Kidney (tissue), 14 donors: ENCODE measurements around the gene PDGFD. TPM values are rescaled to one million over a fixed set of nuclear protein-coding genes. Genes with fewer than 3 reads are reported as not detected.

Source experiments
- DNase-seq, 5 donors: peaks; one replicate each; pipeline ENCODE4 v3.0.0-alpha.2; 2013 to 2020
- FAIRE-seq: peaks from 2 replicates; lab custom pipeline; 2012; peaks lifted over from hg19 to GRCh38; lab: Jason Lieb, UNC
- H3K27ac ChIP-seq, 2 donors: one replicate each; pipeline ENCODE4 v1.7.0; 2013; ENCODE audit warnings: low read depth in 2 of 2, low read length in 2 of 2, inconsistent platforms in 1 of 2
- H3K27me3 ChIP-seq: one replicate; pipeline ENCODE4 v1.7.1; 2013; ENCODE audit warnings: low read length, inconsistent platforms; ENCODE audit not compliant: control insufficient read depth, insufficient read depth
- H3K36me3 ChIP-seq, 3 donors: one replicate each; pipeline versions ENCODE4 v1.7.0 to v1.7.1; 2013; ENCODE audit warnings: low read length in 3 of 3, control low read depth in 1 of 3, inconsistent platforms in 1 of 3; ENCODE audit not compliant: insufficient read depth in 3 of 3, control insufficient read depth in 2 of 3
- H3K4me1 ChIP-seq, 3 donors: one replicate each; pipeline versions ENCODE4 v1.7.0 to v1.7.1; 2013; ENCODE audit warnings: low read length in 3 of 3, inconsistent platforms in 1 of 3, low read depth in 1 of 3; ENCODE audit not compliant: control insufficient read depth in 2 of 3, insufficient read depth in 2 of 3
- H3K4me3 ChIP-seq, 3 donors: one replicate each; pipeline versions ENCODE4 v1.7.0 to v1.8.1; 2013; ENCODE audit warnings: low read length in 3 of 3, control low read depth in 1 of 3, inconsistent platforms in 1 of 3
- H3K9ac ChIP-seq, 3 donors: one replicate each; pipeline versions ENCODE4 v1.7.0 to v1.7.1; 2013; ENCODE audit warnings: low read length in 3 of 3, control low read depth in 1 of 3, inconsistent platforms in 1 of 3
- H3K9me3 ChIP-seq, 3 donors: one replicate each; pipeline versions ENCODE4 v1.7.0 to v1.7.1; 2013; ENCODE audit warnings: low read length in 3 of 3, control low read depth in 1 of 3, inconsistent platforms in 1 of 3; ENCODE audit not compliant: control insufficient read depth in 2 of 3, insufficient read depth in 1 of 3
- CTCF ChIP-seq: IDR thresholded peaks from 3 replicates; pipeline ENCODE4 v1.5.1; 2012; ENCODE audit warnings: mild to moderate bottlenecking, moderate library complexity, borderline replicate concordance; ENCODE audit not compliant: insufficient read depth; ENCODE audit errors: extremely low read depth
- intact Hi-C: fragments of 100-400 bp; cut with DNase I; formaldehyde crosslinking; loops from one replicate; pipeline ENCODE4 v1.11.1; 2022
- polyA plus RNA-seq: library from polyadenylated mRNA; stranded (reverse); fragments of 350-450 nt; fragmentation: Illumina TruSeq; extraction: RNeasy Lipid Tissue Mini Kit (QIAGEN cat#74804); gene quantifications from one replicate; pipeline ENCODE4 v1.2.3, GENCODE V29; 2014; ENCODE audit warnings: low read depth, low replicate concordance; ENCODE audit not compliant: insufficient read depth
- total RNA-seq: library from RNA; stranded (reverse); fragmentation: NEBNext Ultra II Directional; extraction: Animal tissue kit (Norgen Biotek cat#: 25700); gene quantifications from one replicate; pipeline ENCODE4 v1.2.1, GENCODE V29; 2021
- donor health status: control.
- donor health status: control.
- donor health status: control.
- donor health status: control.
- donor health status: control.
- donor health status: DM: yes; HTN: yes; CAD: no.
- donor health status: Normal renal cell carcinoma (clear cell type).

The PDGFD gene
- total and polyA plus RNA-seq, 2 donors from 2014 or later, result 5.3 to 12.2 TPM

- H3K36me3 ChIP-seq, result no peaks in the 10 kb centered on the region
- intact Hi-C loops, result no loop called here
- TF ChIP-seq CTCF, result no peak
- no peak for FAIRE-seq
- no peaks in the 10 kb centered on the region for H3K4me1 ChIP-seq
- DNase-seq, result no peak
- no peaks in the 10 kb centered on the region for H3K27me3 ChIP-seq
- no peak overlapping the region for H3K4me3 ChIP-seq
- H3K9me3 ChIP-seq, result no peaks in the 10 kb centered on the region
- H3K9ac ChIP-seq, result no peak overlapping the region
- no peak overlapping the region for H3K27ac ChIP-seq
Observed at GRCh38 chr11:103949781-103950180, 214.2 kb downstream of the PDGFD start.

- no peak for FAIRE-seq
- Histone ChIP-seq H3K9me3 (no peaks in the 10 kb centered on the region), H3K4me3 (no peak overlapping the region), H3K36me3 (no peaks in the 10 kb centered on the region), H3K27me3 (no peaks in the 10 kb centered on the region), H3K4me1 (no peaks in the 10 kb centered on the region), H3K27ac (no peak overlapping the region), H3K9ac (no peak overlapping the region)
- intact Hi-C loops, result no loop called here
- peak in 2 of 5 donors; percentile 79 to 85 for DNase-seq
- TF ChIP-seq CTCF, result no peak
Observed at GRCh38 chr11:103948187-103948763, 215.7 kb downstream of the PDGFD start.

GRCh38 chr11:103947546-103947919 lies 216.4 kb downstream of the PDGFD start:
- DNase-seq (no peak), FAIRE-seq (no peak)
- H3K27ac ChIP-seq, result no peak overlapping the region
- H3K4me3 ChIP-seq, result no peak overlapping the region
- no peaks in the 10 kb centered on the region for H3K36me3 ChIP-seq
- intact Hi-C loops, result no loop called here
- no peak for TF ChIP-seq CTCF
- H3K27me3 ChIP-seq, result no peaks in the 10 kb centered on the region
- H3K4me1 ChIP-seq, result no peaks in the 10 kb centered on the region
- H3K9ac ChIP-seq, result no peak overlapping the region
- no peaks in the 10 kb centered on the region for H3K9me3 ChIP-seq
